ENCODE results near the gene PGP.

DNA sequence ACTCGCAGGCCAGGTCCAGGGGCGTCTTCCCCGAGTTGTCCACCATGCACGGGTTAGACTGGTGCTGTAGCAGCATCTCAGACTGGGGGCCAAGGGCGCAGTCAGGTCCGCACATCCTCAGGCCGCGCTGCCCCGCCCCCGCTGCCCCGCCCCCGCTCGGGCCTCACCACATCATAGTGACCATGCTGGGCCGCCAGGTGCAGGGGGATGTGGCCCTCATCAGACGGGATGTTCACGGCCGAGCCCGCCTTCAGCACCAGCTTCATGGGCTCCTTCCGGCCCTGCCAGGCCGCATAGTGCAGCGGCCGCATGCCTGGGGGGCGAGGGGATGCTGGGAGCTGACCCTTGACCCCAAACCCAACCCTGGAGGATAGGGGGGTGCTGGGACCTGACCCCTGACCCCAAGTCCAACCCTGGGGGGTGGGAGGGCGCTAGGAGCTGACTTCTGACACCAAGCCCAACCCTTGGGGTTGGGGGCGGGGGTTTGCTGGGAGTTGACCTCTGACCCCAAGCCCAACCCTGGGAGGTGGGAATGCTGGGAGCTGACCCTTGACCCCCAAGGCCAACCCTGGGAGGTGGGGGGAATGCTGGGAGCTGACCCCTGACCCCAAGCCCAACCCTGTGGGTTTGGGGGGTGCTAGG, 25.3 kb downstream of the PGP start:
- TF ChIP-seq EZH2 (IDR thresholded peaks at IDR 0.05) (no peak), POLR2AphosphoS5 (IDR thresholded peaks at IDR 0.05; ENCODE audit: borderline replicate concordance, low read depth, low read length) (no peak)

All from SK-N-MC (cell line).